Peyer's patch (tissue), 4 donors: Measurements from ENCODE around the gene GRN. TPM values are rescaled to one million over a fixed set of nuclear protein-coding genes. Genes with fewer than 3 reads are reported as not detected.
"Not testable (repeated sequence)": the region's sequence is repeated elsewhere in the genome, so short reads cannot be mapped to it uniquely, and the experiment has no call there.

Source experiments
- DNase-seq, 3 donors: peaks; one replicate each; pipeline ENCODE4 v3.0.0-alpha.2; 2017 to 2019
- H3K27ac ChIP-seq, 4 donors: fragments of 200-600 bp; sonication (generic); one replicate each; pipeline ENCODE4 v1.5.1; 2016 to 2019
- H3K27me3 ChIP-seq, 2 donors: fragments of 200-600 bp; sonication (generic); one replicate each; pipeline ENCODE4 v1.5.1; 2019
- H3K36me3 ChIP-seq, 3 donors: fragments of 200-600 bp; sonication (generic); one replicate each; pipeline ENCODE4 v1.5.1; 2016 to 2019
- H3K4me1 ChIP-seq, 4 donors: fragments of 200-600 bp; sonication (generic); one replicate each; pipeline ENCODE4 v1.5.1; 2016 to 2019
- H3K4me3 ChIP-seq, 4 donors: fragments of 200-600 bp; sonication (generic); 1 replicate in 3 of 4; 2 replicates in 1 of 4; pipeline ENCODE4 v1.5.1; 2016 to 2019; ENCODE audit warnings: mild to moderate bottlenecking in 1 of 4
- H3K9me3 ChIP-seq, 4 donors: fragments of 200-600 bp; sonication (generic); one replicate each; pipeline ENCODE4 v1.5.1; 2016 to 2019; ENCODE audit warnings: mild to moderate bottlenecking in 1 of 4
- CTCF ChIP-seq, 6 experiments: fragments of 450-650 bp in 4 of 6; fragments of 200-600 bp in 2 of 6; sonication (generic) in 1 of 6; IDR thresholded peaks; one replicate each; pipeline ENCODE4 v1.5.1; 2017 to 2019; ENCODE audit warnings: antibody characterized with exemption in 6 of 6, mild to moderate bottlenecking in 3 of 6, moderate library complexity in 1 of 6
- POLR2A ChIP-seq, 2 donors: fragments of 450-650 bp; IDR thresholded peaks; one replicate each; pipeline ENCODE4 v1.5.1; 2017; ENCODE audit warnings: antibody characterized with exemption in 2 of 2, mild to moderate bottlenecking in 2 of 2, moderate library complexity in 2 of 2
- total RNA-seq, 4 donors: library from RNA; depleted of rRNA; stranded (reverse); fragments of >200 nt; gene quantifications; one replicate each; pipeline ENCODE4 v1.1.0, GENCODE V29; 2016

Gene GRN
- total RNA-seq, 4 donors from 2014 or later = 145 to 678 (median 492) TPM

- H3K36me3 ChIP-seq = peaks cover 0 to 37% (median 0%) of the 10 kb centered on the region in 3 donors
- no peaks in the 10 kb centered on the region for H3K27me3 ChIP-seq
- H3K27ac ChIP-seq = peak overlapping the region in 3 of 4 donors; percentile 91 to 99 (median 95)
- no peak for DNase-seq
- no peak for TF ChIP-seq CTCF (IDR thresholded peaks at IDR 0.05)
- no peak for TF ChIP-seq POLR2A (IDR thresholded peaks at IDR 0.05)
- no peaks in the 10 kb centered on the region for H3K9me3 ChIP-seq
- peaks cover 0 to 28% (median 7%) of the 10 kb centered on the region in 4 donors for H3K4me1 ChIP-seq
- peak overlapping the region; percentile 78 to 98 (median 95) for H3K4me3 ChIP-seq
Observed at GRCh38 chr17:44323359-44324091, 21.6 kb upstream of the GRN start.

DNA sequence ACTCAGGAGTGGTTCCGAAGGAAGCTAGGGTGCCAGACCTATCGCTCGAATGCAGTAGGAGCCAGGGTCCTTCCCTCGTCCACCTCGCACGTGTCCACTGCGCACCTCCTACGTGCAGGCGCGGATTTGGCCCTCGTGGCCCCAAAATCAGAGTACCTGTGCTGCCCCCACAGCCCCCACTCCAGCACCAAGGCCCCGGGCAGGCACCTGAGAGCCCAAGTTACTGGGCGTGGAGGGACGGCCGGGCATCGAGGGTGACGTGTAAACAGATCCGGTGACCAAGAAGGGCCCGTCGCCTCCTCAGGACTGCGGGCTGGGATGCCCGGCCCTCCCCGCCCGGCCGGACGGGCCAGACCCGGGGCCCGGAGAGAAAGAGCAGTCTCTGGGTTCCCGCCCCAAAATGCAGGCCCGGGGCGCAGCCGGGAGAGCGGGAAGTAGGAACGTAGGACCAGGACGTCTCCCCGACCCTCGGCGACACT is 21.0 kb upstream of the GRN start:
- TF ChIP-seq POLR2A (IDR thresholded peaks at IDR 0.05) (no peak), CTCF (IDR thresholded peaks at IDR 0.05) (no peak)
- peaks cover 0 to 28% (median 7%) of the 10 kb centered on the region in 4 donors for H3K4me1 ChIP-seq
- H3K27me3 ChIP-seq = no peaks in the 10 kb centered on the region
- DNase-seq = no peak
- peak overlapping the region; percentile 78 to 98 (median 95) for H3K4me3 ChIP-seq
- H3K36me3 ChIP-seq = peaks cover 0 to 33% (median 0%) of the 10 kb centered on the region in 3 donors
- H3K27ac ChIP-seq = peak overlapping the region; percentile 81 to 99 (median 93)
- no peaks in the 10 kb centered on the region for H3K9me3 ChIP-seq

- Histone ChIP-seq H3K4me1 (peaks cover 0 to 28% (median 7%) of the 10 kb centered on the region in 4 donors), H3K4me3 (peak within 1 kb of the TSS; percentile 78 to 98 (median 95)), H3K27me3 (no peaks in the 10 kb centered on the region), H3K9me3 (no peaks in the 10 kb centered on the region), H3K36me3 (peaks cover 0 to 27% (median 0%) of the 10 kb centered on the region in 3 donors), H3K27ac (peak within 1 kb of the TSS; percentile 91 to 99 (median 94))
- peak; percentile 89 to 98 (median 97) for DNase-seq
- peak; percentile 75 for TF ChIP-seq POLR2A (IDR thresholded peaks at IDR 0.05)
- TF ChIP-seq CTCF (IDR thresholded peaks at IDR 0.05) = peak in 2 of 6 experiments; percentile 14 to 44
Observed at GRCh38 chr17:44324571-44325275, 20.4 kb upstream of the GRN start, which contains the start of gene SLC25A39. Gene SLC25A39 (minus strand): TSS chr17:44324823. CDS start chr17:44323562, 1,261 bp downstream.

DNA sequence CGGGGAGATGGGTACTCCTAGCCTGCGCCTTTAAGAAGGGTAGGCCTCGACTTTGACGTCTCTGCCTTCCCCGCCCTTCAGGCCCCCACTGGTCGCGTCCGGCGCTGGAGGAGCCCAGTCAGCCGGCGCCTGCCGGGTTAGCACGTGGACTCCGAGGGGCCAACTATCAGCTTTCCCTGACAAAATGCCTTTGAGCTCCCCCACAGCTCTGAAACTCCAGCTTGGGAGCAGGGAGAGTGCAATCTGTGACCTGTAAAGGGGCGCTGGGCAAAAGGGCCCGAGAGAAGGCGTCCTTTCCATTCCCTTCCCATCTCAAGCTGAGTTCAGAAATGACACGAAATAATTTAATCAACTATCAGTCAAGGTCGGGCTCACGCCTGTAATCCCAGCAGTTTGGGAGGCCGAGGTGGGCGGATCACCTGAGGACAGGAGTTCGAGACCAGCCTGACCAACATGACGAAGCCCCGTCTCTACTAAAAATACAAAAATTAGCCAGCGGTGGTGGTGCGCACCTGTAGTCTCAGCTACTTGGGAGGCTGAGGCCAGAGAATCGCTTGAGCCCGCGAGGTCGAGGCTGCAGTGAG is 18.1 kb upstream of the GRN start:
- no peaks in the 10 kb centered on the region for H3K27me3 ChIP-seq
- peak overlapping the region; percentile 91 to 99 (median 94) for H3K27ac ChIP-seq
- H3K4me3 ChIP-seq = peak overlapping the region; percentile 78 to 98 (median 95)
- peak; percentile 96 to 99 (median 96) for DNase-seq
- H3K4me1 ChIP-seq = peaks cover 0 to 32% (median 7%) of the 10 kb centered on the region in 4 donors
- TF ChIP-seq POLR2A (IDR thresholded peaks at IDR 0.05) = no peak
- peak in 3 of 6 experiments; percentile 20 to 61 (median 20) for TF ChIP-seq CTCF (IDR thresholded peaks at IDR 0.05)
- H3K36me3 ChIP-seq = peaks cover 0 to 5% (median 0%) of the 10 kb centered on the region in 3 donors
- H3K9me3 ChIP-seq = no peaks in the 10 kb centered on the region

DNA sequence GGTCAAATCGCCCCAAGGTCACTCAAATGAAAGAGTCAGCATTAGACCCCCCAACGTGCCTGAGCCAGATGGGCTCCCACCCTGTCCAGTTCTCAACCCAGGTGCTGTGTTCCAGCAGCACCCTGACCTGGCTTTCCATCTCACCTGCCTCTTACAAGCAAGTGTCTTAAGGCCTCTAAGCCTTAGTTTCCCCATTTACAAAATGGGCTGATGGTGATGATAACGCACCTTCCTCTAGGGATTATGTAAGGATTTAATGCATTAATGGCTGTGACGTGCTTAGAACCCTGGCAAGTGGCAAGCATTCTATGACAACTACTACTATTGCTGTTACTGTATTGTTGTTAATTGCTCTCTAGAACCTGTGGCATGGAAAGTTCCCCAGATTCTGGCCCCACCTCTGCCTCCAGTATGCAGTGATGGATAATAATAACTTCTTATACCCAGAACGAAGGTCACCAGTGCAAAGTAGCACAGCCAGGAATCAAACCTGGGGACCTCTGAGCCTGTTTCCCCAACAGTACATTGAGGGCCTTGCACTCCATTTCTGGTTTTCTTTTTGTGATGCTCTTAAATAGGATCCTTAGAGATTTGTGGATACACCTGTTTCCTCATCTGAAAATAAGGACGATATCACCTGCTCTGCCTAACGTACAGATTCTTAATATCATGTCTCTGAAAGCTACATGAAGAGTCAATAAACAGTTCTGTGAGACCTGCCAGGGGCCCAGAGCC is 17.2 kb upstream of the GRN start:
- Histone ChIP-seq H3K36me3 (no peaks in the 10 kb centered on the region), H3K27ac (no peak overlapping the region), H3K9me3 (no peaks in the 10 kb centered on the region), H3K4me3 (no peak overlapping the region), H3K4me1 (peaks cover 0 to 29% (median 7%) of the 10 kb centered on the region in 4 donors), H3K27me3 (no peaks in the 10 kb centered on the region)
- no peak for TF ChIP-seq POLR2A (IDR thresholded peaks at IDR 0.05)
- TF ChIP-seq CTCF (IDR thresholded peaks at IDR 0.05) = no peak
- DNase-seq = no peak

GRCh38 chr17:44329516-44329915 is 15.6 kb upstream of the GRN start:
- H3K27me3 ChIP-seq, H3K27ac ChIP-seq, H3K36me3 ChIP-seq, H3K4me3 ChIP-seq, H3K9me3 ChIP-seq, DNase-seq: not testable (repeated sequence)
- H3K4me1 ChIP-seq = peaks cover 0 to 17% (median 2%) of the 10 kb centered on the region in 4 donors

DNA sequence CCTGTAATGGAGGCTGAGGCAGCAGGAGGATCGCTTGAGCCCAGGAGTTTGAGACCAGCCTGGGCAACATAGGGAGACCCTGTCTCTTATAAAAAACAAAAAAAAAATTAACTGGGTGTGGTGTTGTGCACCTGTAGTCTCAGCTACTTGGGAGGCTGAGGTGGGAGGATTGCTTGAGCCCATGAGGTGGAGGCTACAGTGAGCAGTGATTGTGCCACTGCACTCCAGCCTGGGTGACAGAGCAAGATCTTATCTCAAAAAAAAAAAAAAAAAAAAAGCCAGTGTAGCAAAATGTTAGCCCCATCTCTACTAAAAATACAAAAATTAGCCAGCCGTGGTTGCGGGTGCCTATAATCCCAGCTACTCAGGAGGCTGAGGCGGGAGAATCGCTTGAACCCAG is 14.8 kb upstream of the GRN start:
- not testable (repeated sequence) for H3K27ac ChIP-seq, H3K4me3 ChIP-seq, H3K27me3 ChIP-seq, H3K36me3 ChIP-seq, DNase-seq, H3K9me3 ChIP-seq
- peaks cover 0 to 17% (median 4%) of the 10 kb centered on the region in 4 donors for H3K4me1 ChIP-seq
